H54 (cell line): ENCODE results near the gene CLDN9.

Experiments used
- DNase-seq: peaks from one replicate; pipeline ENCODE4 v3.0.0; 2011; ENCODE audit warnings: low spot score, mixed read lengths; ENCODE audit not compliant: insufficient read length
- FAIRE-seq: peaks from 3 replicates; lab custom pipeline; 2011; peaks lifted over from hg19 to GRCh38; lab: Jason Lieb, UNC
- POLR2A ChIP-seq: IDR thresholded peaks from 2 replicates; pipeline ENCODE4 v1.6.1; 2011; ENCODE audit warnings: low read depth, mild to moderate bottlenecking, low read length

Gene CLDN9

DNA sequence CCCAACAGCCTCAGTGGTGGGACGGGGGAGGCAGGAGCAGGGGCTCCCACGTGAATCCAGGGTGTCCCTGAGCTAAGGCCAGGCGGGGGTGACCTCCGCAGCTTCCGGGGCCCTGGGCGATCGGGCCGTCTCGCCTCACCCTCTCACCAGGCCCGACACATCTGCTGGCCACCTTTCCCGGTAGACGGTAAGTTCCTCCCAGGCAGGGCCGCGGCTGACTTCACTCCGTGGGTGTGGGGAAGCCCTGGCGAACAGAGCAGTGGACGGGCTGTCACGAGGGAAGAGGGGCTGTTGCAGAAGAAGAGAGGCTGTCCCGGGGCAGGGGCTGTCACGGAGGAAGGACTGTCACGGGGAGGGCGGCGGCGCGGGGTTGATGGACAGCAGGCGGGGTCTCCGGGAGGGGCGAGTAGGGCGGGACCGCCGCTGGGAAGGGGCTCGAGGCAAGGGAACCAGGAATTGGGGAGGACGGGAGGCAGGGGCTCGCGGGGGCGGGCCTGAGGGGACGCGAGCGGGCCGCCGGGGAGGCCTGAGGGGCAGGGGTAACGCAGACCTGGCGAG is 33.0 kb upstream of the CLDN9 start:
- TF ChIP-seq POLR2A = no peak
- FAIRE-seq (no peak), DNase-seq (peak; percentile 36)

DNA sequence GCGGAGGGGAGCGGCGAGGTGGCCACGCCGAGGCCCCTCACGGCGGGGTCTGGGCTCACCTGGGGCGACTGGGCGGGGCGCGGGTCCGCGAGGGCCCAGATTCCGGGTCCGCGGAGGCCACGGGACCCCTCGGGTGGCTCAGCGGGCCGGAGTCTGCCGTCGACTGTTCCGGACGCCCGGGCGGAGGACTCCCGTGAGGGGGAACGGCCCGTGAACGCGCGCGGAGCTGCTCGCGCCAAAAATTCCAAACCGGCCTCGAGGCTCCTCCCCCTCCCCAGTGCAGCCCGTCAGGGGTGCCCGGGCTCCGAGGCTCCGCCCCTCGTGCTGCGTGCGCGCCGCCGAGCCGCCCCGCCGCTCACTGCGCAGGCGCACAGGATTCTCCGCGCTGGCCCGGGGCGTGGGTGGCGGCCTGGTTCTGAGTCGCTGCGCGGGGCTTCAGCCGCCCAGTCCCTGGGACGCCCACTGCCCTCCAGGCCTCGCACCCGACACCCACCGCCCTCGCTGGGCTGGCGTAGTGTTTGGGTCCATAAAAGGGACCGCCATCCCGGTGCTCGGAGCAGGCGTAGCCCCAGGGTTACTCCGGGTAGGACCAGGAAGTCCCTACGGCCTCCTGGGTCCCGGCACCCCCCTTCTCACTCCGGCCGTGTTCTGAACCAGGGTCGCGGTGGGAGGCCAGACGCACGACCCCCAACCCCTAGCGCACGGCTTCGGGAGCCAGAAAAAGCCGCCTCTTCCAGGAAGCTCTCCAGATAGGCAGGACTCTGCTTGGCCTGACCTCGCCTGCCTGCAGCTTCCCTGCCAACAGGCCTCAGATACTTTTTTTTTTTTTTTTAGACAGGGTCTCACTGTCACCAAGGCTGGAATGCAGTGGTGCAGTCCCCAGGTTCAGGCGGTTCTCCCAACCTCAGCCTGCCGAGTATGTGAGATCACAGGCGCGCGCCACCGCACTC is 32.2 kb upstream of the CLDN9 start, which contains the start of gene PKMYT1:
Gene PKMYT1 (minus strand): TSS at position 220 of the 950 bp plus-strand sequence. CDS start 789 bp downstream, outside the sequence.
- DNase-seq = peak; percentile 99
- TF ChIP-seq POLR2A = peak; percentile 79
- no peak for FAIRE-seq

DNA sequence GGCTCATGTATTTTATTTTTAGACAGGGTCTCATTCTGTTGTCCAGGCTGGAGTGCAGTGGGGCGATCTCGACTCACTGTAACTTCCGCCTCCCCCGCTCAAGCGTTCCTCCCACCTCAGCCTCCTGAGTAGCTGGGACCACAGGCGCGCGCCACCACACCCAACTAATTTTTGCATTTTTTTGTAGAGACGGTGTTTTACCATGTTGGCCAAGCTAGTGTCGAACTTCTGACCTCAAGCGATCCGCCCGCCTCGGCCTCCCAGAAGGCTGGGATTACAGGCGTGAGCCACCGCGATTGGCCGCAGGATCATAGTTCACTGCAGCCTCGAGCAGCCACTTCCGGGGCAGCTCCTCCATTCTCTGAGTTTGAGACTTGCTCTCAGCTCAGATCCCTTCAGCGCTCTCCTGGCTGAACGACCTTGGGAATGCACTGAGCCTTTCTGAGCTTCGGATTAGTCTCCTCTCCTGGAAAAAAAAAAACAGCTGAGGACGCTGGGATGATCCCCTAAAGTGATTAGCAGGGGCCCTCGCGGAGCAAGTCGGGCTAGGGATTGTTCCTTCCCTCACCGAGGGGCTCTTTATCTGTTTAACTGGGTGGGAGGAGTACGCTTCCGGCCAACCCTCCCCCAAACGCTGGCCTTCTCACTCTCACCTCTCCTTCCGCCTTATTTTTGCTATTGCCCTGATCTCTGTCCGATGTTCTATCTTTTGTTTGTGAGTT is 31.4 kb upstream of the CLDN9 start:
- DNase-seq (no peak), FAIRE-seq (no peak)
- peak; percentile 14; the same call in 1 of the 2 replicates for TF ChIP-seq POLR2A

DNA sequence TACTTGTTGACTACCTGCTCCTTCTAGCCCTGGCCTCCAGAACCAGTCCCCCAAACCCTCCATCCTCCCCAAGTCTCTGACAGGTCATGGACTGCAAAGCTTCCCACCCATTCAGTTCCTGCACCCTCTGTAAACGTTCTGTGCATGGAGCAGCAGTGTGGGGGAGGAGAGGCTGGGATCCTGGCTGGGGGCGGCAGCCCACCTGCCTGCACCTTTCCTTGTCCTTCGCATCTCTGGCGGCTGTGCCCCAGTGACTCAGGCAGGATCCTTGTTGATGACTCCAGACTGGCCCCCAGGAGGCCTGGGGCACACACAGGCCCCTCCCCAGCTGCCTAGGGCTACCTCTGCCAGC is 30.8 kb upstream of the CLDN9 start:
- TF ChIP-seq POLR2A = no peak
- no peak for DNase-seq
- FAIRE-seq = no peak

DNA sequence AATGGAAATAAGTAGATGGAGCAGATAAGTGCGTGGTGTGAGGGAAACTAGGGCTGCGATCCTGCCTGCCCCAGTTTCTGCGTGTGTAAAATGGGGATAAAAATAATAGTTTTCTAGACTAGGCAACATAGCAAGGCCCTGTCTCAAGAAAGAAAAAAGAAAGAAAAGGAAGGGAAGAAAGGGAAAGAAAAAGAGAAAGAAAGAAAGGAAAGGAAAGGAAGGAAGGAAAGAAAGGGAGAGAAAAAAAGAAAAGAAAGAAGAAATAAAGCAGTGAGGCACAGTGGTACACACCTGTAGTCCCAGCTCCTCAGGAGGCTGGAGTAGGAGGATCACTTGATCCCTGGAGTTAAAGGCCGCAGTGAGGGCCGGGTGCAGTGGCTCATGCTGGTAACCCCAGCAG is 30.3 kb upstream of the CLDN9 start:
- FAIRE-seq = no peak
- no peak for TF ChIP-seq POLR2A

DNA sequence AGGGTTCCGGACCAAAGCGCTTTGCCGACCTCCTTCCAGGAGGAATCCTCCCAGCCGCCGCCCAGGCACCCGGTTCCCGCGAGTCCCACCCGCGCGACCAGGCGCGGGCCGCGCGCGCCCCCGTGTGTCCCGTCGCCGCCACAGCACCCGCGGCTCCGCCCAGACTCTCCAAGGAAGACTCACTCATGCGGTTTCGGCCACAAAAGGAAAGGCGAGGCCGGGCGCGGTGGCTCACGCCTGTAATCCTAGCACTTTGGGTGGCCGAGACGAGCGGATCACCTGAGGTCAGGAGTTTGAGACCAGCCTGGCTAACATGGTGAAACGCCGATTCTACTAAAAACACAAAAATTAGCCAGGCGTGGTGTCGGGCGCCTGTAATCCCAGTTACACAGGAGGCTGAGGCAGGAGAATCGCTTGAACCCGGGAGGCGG is 29.0 kb upstream of the CLDN9 start:
- DNase-seq = peak; percentile 89
- TF ChIP-seq POLR2A = no peak
- FAIRE-seq = no peak

More for the DNA sequence above, 30.3 kb upstream of the CLDN9 start:
- DNase-seq = no peak

DNA sequence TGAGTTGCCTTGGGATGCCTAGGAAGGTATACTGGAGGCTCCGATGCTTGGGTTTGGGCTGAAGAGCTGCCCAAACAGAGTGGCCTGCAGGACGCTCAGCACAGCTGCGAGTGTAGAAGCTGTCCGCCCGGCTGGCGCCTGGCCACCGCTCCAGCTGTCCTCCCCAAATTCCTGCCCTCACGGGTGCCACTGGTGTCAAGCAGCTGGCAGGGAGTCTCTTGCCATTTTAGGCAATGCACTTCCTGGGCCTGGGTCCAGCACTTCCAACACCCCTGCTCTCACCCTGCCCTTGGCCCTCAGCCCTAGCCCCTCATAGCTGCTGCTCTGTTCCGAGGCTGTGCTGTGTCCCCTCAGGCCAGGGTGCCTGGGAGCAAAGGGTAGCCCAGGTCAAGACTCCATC is 27.3 kb upstream of the CLDN9 start:
- FAIRE-seq (no peak), DNase-seq (no peak)
- no peak for TF ChIP-seq POLR2A

DNA sequence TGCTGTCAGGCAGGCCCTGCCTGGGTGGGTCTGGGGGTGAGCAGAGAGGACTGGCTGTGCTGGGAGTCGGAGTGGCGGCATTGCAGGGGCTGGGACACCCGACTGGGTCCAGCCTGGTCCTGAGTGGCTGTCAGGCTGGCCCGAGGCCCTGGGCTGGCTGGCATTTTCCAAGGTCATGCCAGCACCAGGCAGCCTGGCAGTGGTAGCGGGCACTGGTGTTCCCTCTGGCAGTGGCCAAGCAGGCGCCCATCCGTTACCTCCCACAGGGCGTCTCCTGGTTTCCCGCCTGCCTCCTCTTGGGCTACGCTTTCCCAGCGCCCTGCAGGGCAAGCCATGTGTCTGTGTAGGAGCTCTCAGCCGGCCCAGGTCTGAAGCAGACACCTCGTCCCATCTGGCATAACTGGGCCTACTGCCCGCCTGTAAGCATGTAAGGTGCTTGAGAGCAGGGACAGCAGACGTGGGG is 26.8 kb upstream of the CLDN9 start:
- DNase-seq (no peak), FAIRE-seq (no peak)
- TF ChIP-seq POLR2A = no peak

DNA sequence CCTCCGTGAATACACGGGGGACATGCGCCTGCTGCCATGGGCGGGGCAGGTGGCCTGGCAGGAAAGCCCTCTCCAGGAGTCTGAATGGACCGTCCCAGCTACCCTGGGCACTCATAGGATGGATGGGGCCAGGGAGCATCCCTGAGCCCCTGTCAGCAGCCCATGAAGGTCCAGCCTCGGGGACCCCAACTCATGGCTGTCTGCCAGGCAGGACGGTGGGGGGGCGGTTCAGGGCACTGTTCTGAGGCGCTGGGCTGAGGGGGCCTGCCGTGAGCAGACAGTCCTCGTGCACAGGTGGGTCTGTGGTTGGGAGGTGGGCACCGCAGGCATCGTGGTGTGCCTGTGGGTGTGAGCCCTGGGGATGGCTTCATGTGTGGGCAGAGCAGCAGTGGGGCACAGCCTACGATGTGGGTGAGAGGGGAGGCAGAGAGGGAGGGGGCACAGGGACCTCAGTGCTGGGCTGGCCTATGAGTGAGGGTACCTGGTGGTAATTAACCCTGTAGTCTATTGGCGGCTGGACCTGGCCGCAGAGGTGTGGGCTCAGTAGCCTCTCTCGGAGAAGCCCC is 26.0 kb upstream of the CLDN9 start:
- no peak for TF ChIP-seq POLR2A

DNA sequence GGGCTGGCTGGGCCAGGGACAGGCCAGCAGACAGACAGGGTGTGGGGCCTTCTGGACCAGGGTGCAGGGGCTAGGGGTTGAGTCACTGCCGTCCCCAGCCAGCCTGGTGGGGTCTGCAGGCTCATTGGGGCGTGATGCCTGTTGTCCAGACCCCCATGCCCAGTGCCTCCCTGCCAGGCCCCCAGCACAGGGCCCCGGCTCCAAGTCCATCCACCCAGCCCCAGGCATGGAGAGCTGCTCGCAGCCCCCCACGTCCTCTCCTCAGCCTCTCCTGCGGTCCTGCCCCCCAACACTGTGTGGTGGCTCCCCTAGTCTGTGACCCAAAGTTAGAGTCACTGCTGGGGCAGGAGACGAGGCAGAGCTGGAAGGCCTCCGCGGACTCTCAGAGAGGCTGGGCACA is 25.4 kb upstream of the CLDN9 start:
- no peak for TF ChIP-seq POLR2A
- DNase-seq (no peak), FAIRE-seq (no peak)

More for the DNA sequence above, 26.0 kb upstream of the CLDN9 start:
- FAIRE-seq (no peak), DNase-seq (no peak)

DNA sequence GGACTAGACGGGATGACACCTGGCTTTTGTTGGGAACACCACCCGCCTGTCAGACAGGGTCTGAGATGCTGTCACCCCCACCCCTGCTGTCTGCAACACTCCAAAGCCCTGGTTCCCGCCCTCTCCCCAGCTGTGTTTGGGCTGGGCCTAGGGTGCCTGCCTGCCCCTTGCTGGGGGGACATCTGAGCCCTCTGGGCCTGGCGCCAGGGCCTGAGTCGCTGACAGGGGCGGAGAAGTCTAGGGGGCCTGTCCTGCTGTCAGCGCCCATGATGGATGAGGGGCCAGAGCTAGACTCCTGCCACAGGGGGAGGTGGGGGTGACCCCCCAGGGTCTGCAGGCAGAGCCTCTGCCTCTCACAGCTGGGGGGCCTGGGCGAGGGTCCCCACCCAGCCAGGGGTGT is 24.9 kb upstream of the CLDN9 start:
- DNase-seq = peak; percentile 51
- TF ChIP-seq POLR2A = no peak
- no peak for FAIRE-seq

DNA sequence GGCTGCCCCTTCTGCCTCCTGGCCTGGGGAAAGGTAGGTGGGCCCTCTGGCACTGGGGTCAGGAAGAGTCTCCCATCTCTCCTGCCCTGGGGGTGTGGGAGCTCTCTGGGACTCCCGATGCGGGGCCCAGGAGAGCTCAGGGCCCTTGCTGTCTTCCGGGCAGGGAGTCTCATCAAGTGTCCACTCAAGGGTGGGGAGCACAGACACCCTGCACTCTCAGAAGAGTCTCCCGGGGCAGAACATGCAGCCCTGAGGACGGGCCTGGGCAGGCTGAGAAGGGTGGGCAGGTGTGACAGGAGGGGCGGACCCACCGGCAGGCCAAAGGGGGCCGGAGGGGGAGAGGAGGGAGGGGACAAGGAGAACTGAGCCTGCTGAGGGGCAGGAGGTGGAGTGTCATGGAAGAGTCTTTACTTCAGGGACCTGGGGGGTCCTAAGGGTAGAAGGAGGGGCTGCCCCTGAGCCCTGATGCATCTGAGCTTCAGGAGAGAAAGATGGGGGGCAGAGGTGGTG is 24.1 kb upstream of the CLDN9 start:
- TF ChIP-seq POLR2A = no peak
- FAIRE-seq = no peak

DNA sequence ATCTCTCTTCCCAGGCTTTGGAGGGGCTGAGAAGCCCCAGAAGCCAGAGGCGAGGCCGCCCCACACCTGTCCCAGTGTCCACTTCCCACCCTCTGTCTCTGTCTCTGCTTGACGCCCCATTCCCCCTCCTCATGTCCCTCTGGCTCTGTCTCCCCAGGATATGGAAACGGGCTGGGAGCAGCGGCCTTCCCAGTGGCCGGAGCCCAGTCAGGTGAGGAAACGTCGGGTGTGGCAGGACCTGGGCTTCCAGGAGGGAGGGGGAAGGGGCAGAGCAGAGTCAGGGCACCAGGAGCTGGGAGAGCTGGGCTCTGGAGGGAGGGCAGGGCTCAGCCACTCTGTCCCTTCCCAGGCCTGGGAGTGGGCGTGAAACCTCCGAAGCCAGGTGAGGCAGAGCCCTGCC is 21.8 kb upstream of the CLDN9 start:
- DNase-seq (no peak), FAIRE-seq (no peak)
- TF ChIP-seq POLR2A = no peak

More for the DNA sequence above, 24.1 kb upstream of the CLDN9 start:
- no peak for DNase-seq

DNA sequence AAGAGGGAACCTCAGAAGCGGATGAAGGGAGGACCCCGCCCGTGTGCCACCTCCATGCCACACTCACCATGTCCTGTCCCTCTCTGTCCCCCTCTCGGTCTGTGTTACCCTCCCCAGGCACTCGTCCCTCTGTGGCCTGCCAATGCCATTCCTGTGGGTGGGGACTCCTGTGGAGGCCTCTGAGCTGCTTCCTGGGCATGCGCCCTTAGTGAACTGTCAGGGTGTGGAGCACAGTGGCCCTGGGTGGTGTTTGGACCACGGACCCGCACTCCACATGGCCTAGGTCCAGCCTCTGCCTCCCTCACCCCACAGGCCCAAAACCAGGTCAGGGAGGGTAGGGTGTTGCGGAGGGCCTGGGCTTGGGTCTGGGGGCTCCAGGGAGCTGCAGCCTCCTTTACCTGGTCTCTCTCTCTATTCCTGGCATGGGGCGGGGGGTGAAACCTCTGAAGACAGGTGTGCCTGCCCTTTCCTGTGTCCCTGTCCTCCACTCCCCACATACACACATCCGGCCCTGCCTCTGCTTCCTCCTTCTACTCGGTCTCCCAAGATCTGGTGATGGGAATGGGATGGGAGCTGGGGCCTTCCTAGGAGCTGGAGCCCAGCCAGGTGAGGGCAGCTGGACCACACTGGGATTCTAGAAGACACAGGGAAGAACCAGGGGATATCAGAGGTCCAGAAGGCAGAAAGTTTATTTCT is 21.0 kb upstream of the CLDN9 start:
- DNase-seq (no peak), FAIRE-seq (no peak)
- TF ChIP-seq POLR2A = no peak
